ENCODE measurements around the gene TRPM2. TPM values are rescaled to one million over a fixed set of nuclear protein-coding genes. Genes with fewer than 3 reads are reported as not detected.

TRPM2 gene
- total RNA-seq, 1 donor from 2014 or later = 2.8 TPM

- no peak for DNase-seq (ENCODE audit: low read depth)
- Histone ChIP-seq H3K4me3 (ENCODE audit: low read depth, low read length) (no peak overlapping the region), H3K27me3 (ENCODE audit: control insufficient read depth, insufficient read depth, low read length) (no peaks in the 10 kb centered on the region), H3K36me3 (ENCODE audit: control insufficient read depth, insufficient read depth, low read length) (no peaks in the 10 kb centered on the region)
- peak; percentile 8 for TF ChIP-seq CTCF (IDR thresholded peaks at IDR 0.05; ENCODE audit: insufficient read depth, low read length, poor library complexity, severe bottlenecking)
Observed at GRCh38 chr21:44489962-44490361, 136.5 kb downstream of the TRPM2 start.

GRCh38 chr21:44490405-44490804, 137.0 kb downstream of the TRPM2 start:
- H3K27me3 ChIP-seq (ENCODE audit: control insufficient read depth, insufficient read depth, low read length) = no peaks in the 10 kb centered on the region
- DNase-seq (ENCODE audit: low read depth) = no peak
- TF ChIP-seq CTCF (IDR thresholded peaks at IDR 0.05; ENCODE audit: insufficient read depth, low read length, poor library complexity, severe bottlenecking) = no peak

GRCh38 chr21:44490816-44491215, 137.4 kb downstream of the TRPM2 start:
- TF ChIP-seq CTCF (IDR thresholded peaks at IDR 0.05; ENCODE audit: insufficient read depth, low read length, poor library complexity, severe bottlenecking) = no peak
- no peak overlapping the region for H3K4me3 ChIP-seq (ENCODE audit: low read depth, low read length)
- DNase-seq (ENCODE audit: low read depth) = no peak
- no peaks in the 10 kb centered on the region for H3K27me3 ChIP-seq (ENCODE audit: control insufficient read depth, insufficient read depth, low read length)
- H3K36me3 ChIP-seq (ENCODE audit: control insufficient read depth, insufficient read depth, low read length) = no peaks in the 10 kb centered on the region

More at GRCh38 chr21:44490405-44490804, 137.0 kb downstream of the TRPM2 start:
- H3K4me3 ChIP-seq (ENCODE audit: low read depth, low read length) = no peak overlapping the region
- H3K36me3 ChIP-seq (ENCODE audit: control insufficient read depth, insufficient read depth, low read length) = no peaks in the 10 kb centered on the region

Other genes with a start within 250 kb of the TRPM2 start
- gene PWP2, start 246.2 kb upstream of the TRPM2 start, total RNA-seq = 8.6 and 9.5 TPM in 2 replicates
- gene GATD3, start 219.9 kb upstream of the TRPM2 start, total RNA-seq = 4.2 and 6.5 TPM in 2 replicates
- gene ICOSLG, start 112.7 kb upstream of the TRPM2 start, total RNA-seq = 1.6 and 2.9 TPM in 2 replicates
- gene DNMT3L, start 91.7 kb upstream of the TRPM2 start, total RNA-seq = not detected in 2 replicates
- 0.17 TPM in 1 of 2 replicates, not detected in the other for gene AIRE, start 67.7 kb upstream of the TRPM2 start, total RNA-seq
- gene PFKL, start 53.6 kb upstream of the TRPM2 start, total RNA-seq = 75.8 and 89.9 TPM in 2 replicates
- gene CFAP410, start 14.2 kb upstream of the TRPM2 start, total RNA-seq = 20.2 and 27.0 TPM in 2 replicates
- gene LRRC3, start 101.9 kb downstream of the TRPM2 start, total RNA-seq = 3.4 and 3.6 TPM in 2 replicates
- not detected in 2 replicates for gene KRTAP10-1, start 186.6 kb downstream of the TRPM2 start, total RNA-seq
- not detected in 2 replicates for gene KRTAP10-2, start 197.9 kb downstream of the TRPM2 start, total RNA-seq
- not detected in 2 replicates for gene KRTAP10-3, start 205.2 kb downstream of the TRPM2 start, total RNA-seq
- gene KRTAP10-4, start 220.1 kb downstream of the TRPM2 start, total RNA-seq = not detected in 2 replicates
- not detected in 2 replicates for gene KRTAP10-5, start 227.0 kb downstream of the TRPM2 start, total RNA-seq
- gene KRTAP10-6, start 238.9 kb downstream of the TRPM2 start, total RNA-seq = not detected in 2 replicates
- not detected in 2 replicates for gene KRTAP10-7, start 247.0 kb downstream of the TRPM2 start, total RNA-seq

All from kidney epithelial cell (primary cell).